ENCODE measurements around the gene GPR39. TPM values are rescaled to one million over a fixed set of nuclear protein-coding genes. Genes with fewer than 3 reads are reported as not detected.

GPR39 gene
- total RNA-seq, 2 experiments from 2014 or later, result not detected

DNA sequence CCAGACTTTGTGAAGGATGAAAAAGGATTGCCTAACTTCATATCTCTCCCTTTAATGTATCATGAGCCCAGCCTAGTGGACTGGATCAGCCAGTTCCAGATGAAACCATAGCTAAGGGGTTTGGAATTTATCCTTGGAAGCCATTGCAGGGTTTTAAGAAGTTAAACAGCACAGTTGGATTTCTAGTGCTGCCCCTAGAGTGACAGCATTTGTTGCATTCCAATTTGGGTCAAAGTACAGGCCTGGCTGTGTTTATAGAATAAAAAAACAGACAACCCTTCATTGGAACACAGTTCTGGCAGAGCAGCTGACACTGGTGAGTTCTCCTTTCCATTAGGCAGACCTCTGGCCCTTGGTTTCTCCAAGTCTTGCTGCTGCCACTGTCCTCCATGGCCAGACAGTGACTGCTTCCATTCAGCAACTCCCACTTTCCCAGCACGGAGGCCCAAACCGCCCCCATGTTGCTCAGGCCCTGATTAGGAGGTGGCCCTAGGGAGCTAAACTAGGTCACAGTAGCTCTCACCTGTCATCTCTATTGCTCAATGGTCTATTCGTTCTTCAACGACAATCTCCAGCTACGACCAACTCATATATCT lies 8.0 kb downstream of the GPR39 start:
- POLR2A ChIA-PET, result no interaction called here
- intact Hi-C loops (cut with micrococcal nuclease), result no loop called here
- ATAC-seq (no peak), DNase-seq (no peak)
- Mint-ChIP-seq H3K27me3 (peaks cover 2% of the 10 kb centered on the region), H3K27ac (no peak overlapping the region), H3K4me1 (ENCODE audit: low read depth) (no peaks in the 10 kb centered on the region), H3K4me3 (no peak overlapping the region), H3K9me3 (no peaks in the 10 kb centered on the region), H3K36me3 (ENCODE audit: low read depth) (no peaks in the 10 kb centered on the region)
- TF ChIP-seq, protein P1, sequence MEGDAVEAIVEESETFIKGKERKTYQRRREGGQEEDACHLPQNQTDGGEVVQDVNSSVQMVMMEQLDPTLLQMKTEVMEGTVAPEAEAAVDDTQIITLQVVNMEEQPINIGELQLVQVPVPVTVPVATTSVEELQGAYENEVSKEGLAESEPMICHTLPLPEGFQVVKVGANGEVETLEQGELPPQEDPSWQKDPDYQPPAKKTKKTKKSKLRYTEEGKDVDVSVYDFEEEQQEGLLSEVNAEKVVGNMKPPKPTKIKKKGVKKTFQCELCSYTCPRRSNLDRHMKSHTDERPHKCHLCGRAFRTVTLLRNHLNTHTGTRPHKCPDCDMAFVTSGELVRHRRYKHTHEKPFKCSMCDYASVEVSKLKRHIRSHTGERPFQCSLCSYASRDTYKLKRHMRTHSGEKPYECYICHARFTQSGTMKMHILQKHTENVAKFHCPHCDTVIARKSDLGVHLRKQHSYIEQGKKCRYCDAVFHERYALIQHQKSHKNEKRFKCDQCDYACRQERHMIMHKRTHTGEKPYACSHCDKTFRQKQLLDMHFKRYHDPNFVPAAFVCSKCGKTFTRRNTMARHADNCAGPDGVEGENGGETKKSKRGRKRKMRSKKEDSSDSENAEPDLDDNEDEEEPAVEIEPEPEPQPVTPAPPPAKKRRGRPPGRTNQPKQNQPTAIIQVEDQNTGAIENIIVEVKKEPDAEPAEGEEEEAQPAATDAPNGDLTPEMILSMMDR (IDR thresholded peaks at IDR 0.05), result no peak
- CTCF ChIA-PET, result interaction anchor here (1.1 kb wide), 1 partner anchor 14 kb away, joined by 3 read pairs; no protein-coding TSS in a partner anchor

DNA sequence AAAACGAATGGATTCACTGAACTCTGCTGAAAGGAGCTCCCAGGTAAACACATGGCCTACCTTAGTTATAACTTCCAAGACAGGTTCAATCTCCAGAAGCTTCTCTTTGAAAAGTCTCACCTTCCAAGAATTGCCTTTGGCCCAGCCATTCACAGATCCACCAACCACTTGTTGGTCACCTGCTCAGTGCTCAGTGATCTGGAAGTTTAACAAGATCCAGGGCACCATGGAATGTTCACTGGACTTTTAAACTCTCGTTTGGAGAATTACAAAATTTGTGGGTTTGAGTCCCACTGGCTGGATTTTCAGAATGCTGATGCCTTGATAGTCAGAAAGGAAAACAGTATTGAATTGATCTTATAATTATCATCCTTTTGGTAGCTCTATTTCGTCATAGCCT lies 9.4 kb downstream of the GPR39 start:
- CTCF ChIA-PET, result no interaction called here
- POLR2A ChIA-PET, result no interaction called here
- Mint-ChIP-seq H3K4me3 (no peak overlapping the region), H3K4me1 (ENCODE audit: low read depth) (no peaks in the 10 kb centered on the region), H3K36me3 (ENCODE audit: low read depth) (no peaks in the 10 kb centered on the region), H3K9me3 (no peaks in the 10 kb centered on the region), H3K27ac (no peak overlapping the region), H3K27me3 (peaks cover 5% of the 10 kb centered on the region)
- TF ChIP-seq, protein P1 (IDR thresholded peaks at IDR 0.05), result no peak
- ATAC-seq, result no peak
- intact Hi-C loops (cut with micrococcal nuclease), result no loop called here
- no peak for DNase-seq

DNA sequence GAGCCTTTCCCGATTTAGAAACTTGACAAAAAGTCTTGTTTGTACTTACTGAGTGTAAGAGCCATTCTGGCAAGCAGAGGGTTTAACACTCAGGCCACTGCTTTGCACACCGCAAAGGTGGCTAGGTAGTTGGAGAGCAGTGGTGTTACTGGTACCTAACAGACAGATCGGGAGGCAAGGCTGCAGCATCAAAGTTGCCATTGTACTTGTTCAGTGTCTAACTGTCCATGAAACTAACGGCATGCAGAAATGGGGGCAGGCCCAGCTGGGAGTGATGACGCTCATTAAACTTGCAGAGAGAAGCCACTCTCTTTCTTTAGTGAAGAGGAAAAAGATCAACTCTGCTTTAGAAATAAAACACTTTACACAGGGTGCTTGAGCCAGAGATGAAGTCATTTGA lies 10.1 kb downstream of the GPR39 start:
- ChIA-PET CTCF (no interaction called here), POLR2A (no interaction called here)
- no peaks in the 10 kb centered on the region for H3K4me1 Mint-ChIP-seq (ENCODE audit: low read depth)
- H3K36me3 Mint-ChIP-seq (ENCODE audit: low read depth), result no peaks in the 10 kb centered on the region
- no peak overlapping the region for H3K27ac Mint-ChIP-seq
- intact Hi-C loops (cut with micrococcal nuclease), result no loop called here
- peaks cover 5% of the 10 kb centered on the region for H3K27me3 Mint-ChIP-seq
- DNase-seq, result no peak
- ATAC-seq, result no peak
- H3K9me3 Mint-ChIP-seq, result no peaks in the 10 kb centered on the region
- H3K4me3 Mint-ChIP-seq, result no peak overlapping the region
- TF ChIP-seq, protein P1 (IDR thresholded peaks at IDR 0.05), result no peak

DNA sequence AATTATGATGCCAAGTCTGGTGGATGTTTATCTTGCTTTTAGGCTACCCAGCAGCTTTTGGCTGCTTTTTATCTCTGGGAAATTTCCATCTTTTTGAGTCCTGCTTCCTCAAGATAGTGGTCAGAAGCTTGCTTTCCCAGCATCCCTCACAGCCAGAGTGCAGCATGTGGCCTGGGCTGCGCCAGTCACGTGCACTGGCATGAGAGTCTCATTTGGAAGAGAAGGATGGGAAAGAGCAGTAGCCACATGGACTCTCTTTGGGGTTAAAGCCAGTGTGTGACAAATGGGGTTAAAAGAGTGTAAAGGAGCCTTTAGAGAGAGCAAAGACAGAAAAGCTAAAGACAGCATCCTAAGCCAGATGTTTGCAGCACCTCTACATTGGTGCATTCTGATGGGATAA lies 12.7 kb downstream of the GPR39 start:
- POLR2A ChIA-PET, result no interaction called here
- H3K4me3 Mint-ChIP-seq, result no peak overlapping the region
- intact Hi-C loops (cut with micrococcal nuclease), result no loop called here
- DNase-seq (no peak), ATAC-seq (no peak)
- H3K27ac Mint-ChIP-seq, result no peak overlapping the region
- CTCF ChIA-PET, result no interaction called here
- H3K36me3 Mint-ChIP-seq (ENCODE audit: low read depth), result no peaks in the 10 kb centered on the region
- TF ChIP-seq, protein P1 (IDR thresholded peaks at IDR 0.05), result no peak
- H3K9me3 Mint-ChIP-seq, result peaks cover 2% of the 10 kb centered on the region
- H3K4me1 Mint-ChIP-seq (ENCODE audit: low read depth), result no peaks in the 10 kb centered on the region
- H3K27me3 Mint-ChIP-seq, result peaks cover 5% of the 10 kb centered on the region

DNA sequence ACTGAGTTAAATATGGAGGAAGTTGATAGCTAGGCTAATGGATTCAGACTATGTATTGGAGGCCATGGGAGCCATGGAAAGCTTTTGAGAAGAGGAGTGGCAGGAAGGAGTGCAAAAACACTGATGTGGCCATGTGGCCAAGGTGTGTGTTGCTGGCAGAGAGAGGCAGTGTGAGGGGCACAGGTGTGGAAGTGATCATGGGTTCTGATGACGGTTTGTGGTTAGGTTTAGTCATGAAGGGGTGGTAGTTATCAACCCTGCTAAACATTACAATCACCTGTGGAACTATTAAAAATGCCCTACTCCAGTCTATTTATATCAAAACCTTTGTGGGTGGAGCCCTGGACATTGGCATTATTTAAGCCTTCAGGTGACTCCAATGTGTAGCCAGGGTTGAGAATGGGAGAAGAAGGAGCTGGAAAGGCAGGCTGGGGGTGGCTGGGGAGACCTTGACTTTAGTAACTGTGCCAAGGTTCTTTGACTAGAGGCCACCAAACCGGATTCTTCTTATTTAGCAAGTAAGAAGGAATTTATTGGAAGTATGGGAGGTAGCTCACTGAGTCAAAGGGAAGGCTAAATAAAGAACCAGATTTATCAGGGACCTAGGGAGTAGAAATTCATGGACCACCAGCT lies 13.5 kb downstream of the GPR39 start:
- ChIA-PET CTCF (no interaction called here), POLR2A (no interaction called here)
- TF ChIP-seq, protein P1 (IDR thresholded peaks at IDR 0.05), result no peak
- Mint-ChIP-seq H3K36me3 (ENCODE audit: low read depth) (no peaks in the 10 kb centered on the region), H3K27me3 (peaks cover 5% of the 10 kb centered on the region), H3K9me3 (peaks cover 2% of the 10 kb centered on the region), H3K4me3 (no peak overlapping the region), H3K27ac (no peak overlapping the region), H3K4me1 (ENCODE audit: low read depth) (no peaks in the 10 kb centered on the region)
- intact Hi-C loops (cut with micrococcal nuclease), result no loop called here
- ATAC-seq, result no peak
- no peak for DNase-seq
